Hepatocyte (in vitro differentiated cells): ENCODE results near the gene THAP9. TPM values are rescaled to one million over a fixed set of nuclear protein-coding genes. Genes with fewer than 3 reads are reported as not detected.
"Not testable (repeated sequence)": the region's sequence is repeated elsewhere in the genome, so short reads cannot be mapped to it uniquely, and the experiment has no call there.

Experiments
- DNase-seq: peaks from one replicate; pipeline ENCODE4 v3.0.0-alpha.2; 2016; ENCODE audit warnings: low spot score
- H2AFZ ChIP-seq: fragments of 200-600 bp; sonication (generic); 2 replicates; pipeline ENCODE4 v1.6.0; 2016; ENCODE audit warnings: antibody characterized with exemption, mild to moderate bottlenecking
- H3K27ac ChIP-seq: fragments of 200-600 bp; sonication (generic); 2 replicates; pipeline ENCODE4 v1.5.1; 2016; ENCODE audit warnings: mild to moderate bottlenecking
- H3K27me3 ChIP-seq: fragments of 200-600 bp; sonication (generic); 2 replicates; pipeline ENCODE4 v1.6.1; 2016
- H3K36me3 ChIP-seq: fragments of 200-600 bp; sonication (generic); replicated peaks from 2 replicates; pipeline ENCODE4 v1.5.1; 2016; ENCODE audit warnings: low read depth; ENCODE audit not compliant: insufficient read depth
- H3K4me1 ChIP-seq: fragments of 200-600 bp; sonication (generic); 2 replicates; pipeline ENCODE4 v1.5.1; 2016; ENCODE audit warnings: mild to moderate bottlenecking, moderate library complexity; ENCODE audit not compliant: insufficient read depth
- H3K4me2 ChIP-seq: fragments of 200-600 bp; sonication (generic); 2 replicates; pipeline ENCODE4 v1.6.0; 2016
- H3K4me3 ChIP-seq: fragments of 200-600 bp; sonication (generic); 2 replicates; pipeline ENCODE4 v1.5.1; 2016; ENCODE audit warnings: mild to moderate bottlenecking
- H3K79me2 ChIP-seq: fragments of 200-600 bp; sonication (generic); 2 replicates; pipeline ENCODE4 v1.6.0; 2017; ENCODE audit warnings: mild to moderate bottlenecking
- H3K9me2 ChIP-seq: fragments of 200-600 bp; sonication (generic); replicated peaks from 2 replicates; pipeline ENCODE4 v1.6.0; 2017; ENCODE audit warnings: mild to moderate bottlenecking; ENCODE audit not compliant: insufficient read depth
- H3K9me3 ChIP-seq: fragments of 200-600 bp; sonication (generic); 2 replicates; pipeline ENCODE4 v1.5.1; 2016; ENCODE audit warnings: low read depth, mild to moderate bottlenecking
- H4K20me1 ChIP-seq: fragments of 200-600 bp; sonication (generic); 2 replicates; pipeline ENCODE4 v1.6.0; 2016; ENCODE audit warnings: mild to moderate bottlenecking; ENCODE audit not compliant: insufficient read depth, poor library complexity, severe bottlenecking
- EZH2 ChIP-seq: fragments of 200-600 bp; sonication (generic); IDR thresholded peaks from 2 replicates; pipeline ENCODE4 v1.6.1; 2016; ENCODE audit warnings: antibody characterized with exemption, mild to moderate bottlenecking, borderline replicate concordance
- EZH2phosphoT487 ChIP-seq: fragments of 200-600 bp; sonication (generic); IDR thresholded peaks from one replicate; pipeline ENCODE4 v1.6.1; 2018; ENCODE audit warnings: antibody characterized with exemption, mild to moderate bottlenecking, low read depth, moderate library complexity; ENCODE audit not compliant: unreplicated experiment, severe bottlenecking
- WGBS: methylation state at CpG from one replicate; pipeline ENCODE4 v1.1.6; 2016; ENCODE audit warnings: low lambda C conversion rate; ENCODE audit errors: missing lambda C conversion rate; 5-methylcytosine and 5-hydroxymethylcytosine counted together
- polyA plus RNA-seq: library from polyadenylated mRNA; unstranded; fragments of >200 nt; fragmentation: Nextera tagmentation; extraction: Ambion mirVana; gene quantifications from 2 replicates; pipeline ENCODE4 v1.2.1, GENCODE V29; 2016
- total RNA-seq: library from RNA; depleted of rRNA; stranded (reverse); fragments of >200 nt; gene quantifications from 2 replicates; pipeline ENCODE4 v1.2.3, GENCODE V29; 2014
- TF ChIP-seq, protein P1 (sequence below): fragments of 200-600 bp; sonication (generic); IDR thresholded peaks from 2 replicates; pipeline ENCODE4 v1.5.1; 2016; ENCODE audit warnings: antibody characterized with exemption, mild to moderate bottlenecking; ENCODE audit not compliant: poor library complexity

THAP9 gene
- total and polyA plus RNA-seq, 2 experiments from 2014 or later: 2.1 to 12.5 TPM

DNA sequence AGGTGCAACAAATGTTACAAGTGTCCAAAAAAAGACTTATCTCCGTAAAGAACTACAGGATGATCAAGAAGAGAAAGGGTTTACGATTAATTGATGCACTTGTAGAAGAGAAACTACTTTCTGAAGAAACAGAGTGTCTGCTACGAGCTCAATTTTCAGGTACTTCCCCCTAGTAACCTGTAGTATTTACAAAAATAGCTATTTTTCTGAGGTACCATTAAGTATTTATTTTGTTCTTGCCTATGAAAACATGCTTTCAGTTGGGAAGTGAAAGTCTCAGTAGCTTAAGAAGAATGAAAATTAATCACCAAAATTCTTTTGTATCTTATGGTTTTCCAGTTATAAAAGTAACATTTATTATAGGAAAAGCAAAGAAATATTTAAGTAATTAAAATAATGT is 5.9 kb downstream of the THAP9 start:
- Histone ChIP-seq H3K27me3 (no peaks in the 10 kb centered on the region), H3K9me3 (no peaks in the 10 kb centered on the region), H3K27ac (no peak overlapping the region), H3K4me3 (no peak overlapping the region), H3K9me2 (no peaks in the 10 kb centered on the region), H3K36me3 (no peaks in the 10 kb centered on the region), H2AFZ (no peak overlapping the region), H3K79me2 (peaks cover 25% of the 10 kb centered on the region), H3K4me1 (peaks cover 3% of the 10 kb centered on the region), H3K4me2 (no peak overlapping the region), H4K20me1 (no peaks in the 10 kb centered on the region)
- 95% methylated on average over 3 of the region's 3 CpGs for WGBS
- TF ChIP-seq EZH2 (no peak), EZH2phosphoT487 (no peak)
- TF ChIP-seq, protein P1, sequence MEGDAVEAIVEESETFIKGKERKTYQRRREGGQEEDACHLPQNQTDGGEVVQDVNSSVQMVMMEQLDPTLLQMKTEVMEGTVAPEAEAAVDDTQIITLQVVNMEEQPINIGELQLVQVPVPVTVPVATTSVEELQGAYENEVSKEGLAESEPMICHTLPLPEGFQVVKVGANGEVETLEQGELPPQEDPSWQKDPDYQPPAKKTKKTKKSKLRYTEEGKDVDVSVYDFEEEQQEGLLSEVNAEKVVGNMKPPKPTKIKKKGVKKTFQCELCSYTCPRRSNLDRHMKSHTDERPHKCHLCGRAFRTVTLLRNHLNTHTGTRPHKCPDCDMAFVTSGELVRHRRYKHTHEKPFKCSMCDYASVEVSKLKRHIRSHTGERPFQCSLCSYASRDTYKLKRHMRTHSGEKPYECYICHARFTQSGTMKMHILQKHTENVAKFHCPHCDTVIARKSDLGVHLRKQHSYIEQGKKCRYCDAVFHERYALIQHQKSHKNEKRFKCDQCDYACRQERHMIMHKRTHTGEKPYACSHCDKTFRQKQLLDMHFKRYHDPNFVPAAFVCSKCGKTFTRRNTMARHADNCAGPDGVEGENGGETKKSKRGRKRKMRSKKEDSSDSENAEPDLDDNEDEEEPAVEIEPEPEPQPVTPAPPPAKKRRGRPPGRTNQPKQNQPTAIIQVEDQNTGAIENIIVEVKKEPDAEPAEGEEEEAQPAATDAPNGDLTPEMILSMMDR: no peak
- DNase-seq: no peak

DNA sequence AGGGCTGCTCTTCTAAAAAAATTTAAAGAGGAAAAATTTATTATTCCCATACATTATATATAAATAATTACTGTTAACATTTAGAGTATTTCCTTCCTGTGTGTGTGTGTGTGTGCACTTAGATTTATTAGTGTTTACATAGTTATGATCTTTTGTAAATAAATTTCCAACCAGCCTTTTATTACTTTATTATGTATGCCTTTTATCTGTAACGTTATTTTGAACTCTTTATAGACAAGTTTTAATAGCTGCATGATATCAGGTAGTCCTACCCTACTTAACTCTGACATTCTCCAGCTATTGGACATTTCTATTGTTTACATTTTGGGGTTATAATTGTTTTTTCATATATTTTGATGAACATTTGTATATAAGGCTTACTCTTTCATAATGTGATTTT is 8.8 kb downstream of the THAP9 start:
- peaks cover 3% of the 10 kb centered on the region for H3K79me2 ChIP-seq
- H3K27me3 ChIP-seq: no peaks in the 10 kb centered on the region
- no peaks in the 10 kb centered on the region for H3K4me1 ChIP-seq
- H2AFZ ChIP-seq: no peak overlapping the region
- no peak overlapping the region for H3K27ac ChIP-seq
- H4K20me1 ChIP-seq: no peaks in the 10 kb centered on the region
- H3K9me2 ChIP-seq: no peaks in the 10 kb centered on the region
- TF ChIP-seq EZH2 (no peak), EZH2phosphoT487 (no peak)
- H3K9me3 ChIP-seq: no peaks in the 10 kb centered on the region
- no peak overlapping the region for H3K4me2 ChIP-seq
- 39% methylated on average over 1 of the region's 1 CpG for WGBS
- H3K4me3 ChIP-seq: no peak overlapping the region
- H3K36me3 ChIP-seq: no peaks in the 10 kb centered on the region
- no peak for DNase-seq

DNA sequence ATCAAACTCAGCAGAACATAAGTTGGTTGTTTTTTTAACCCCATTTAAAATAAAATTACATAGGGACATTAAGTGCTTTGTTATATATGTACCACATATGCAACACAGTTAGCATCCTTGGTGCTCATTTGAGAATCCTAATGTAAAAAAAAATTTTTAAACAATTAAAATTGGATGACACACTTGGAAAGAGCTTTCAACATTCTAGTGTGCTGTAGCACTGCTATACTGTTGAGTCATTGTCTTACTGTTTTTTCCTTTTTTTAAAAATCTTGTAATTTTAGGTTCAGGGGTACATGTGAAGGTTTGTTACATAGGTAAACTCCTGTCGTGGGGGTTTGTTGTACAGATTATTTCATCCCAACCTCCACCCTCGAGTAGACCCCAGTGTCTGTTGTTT is 12.8 kb downstream of the THAP9 start:
- no peaks in the 10 kb centered on the region for H3K9me2 ChIP-seq
- H3K4me1 ChIP-seq: no peaks in the 10 kb centered on the region
- no peaks in the 10 kb centered on the region for H3K36me3 ChIP-seq
- DNase-seq: no peak
- no peak overlapping the region for H2AFZ ChIP-seq
- no peaks in the 10 kb centered on the region for H3K9me3 ChIP-seq
- TF ChIP-seq EZH2phosphoT487 (no peak), EZH2 (no peak)
- TF ChIP-seq, protein P1: no peak
- no peak overlapping the region for H3K27ac ChIP-seq
- H3K79me2 ChIP-seq: no peaks in the 10 kb centered on the region
- whole genome bisulfite sequencing: 52% methylated on average over 2 of the region's 2 CpGs
- H3K4me3 ChIP-seq: no peak overlapping the region
- H4K20me1 ChIP-seq: no peaks in the 10 kb centered on the region
- no peak overlapping the region for H3K4me2 ChIP-seq
- no peaks in the 10 kb centered on the region for H3K27me3 ChIP-seq

DNA sequence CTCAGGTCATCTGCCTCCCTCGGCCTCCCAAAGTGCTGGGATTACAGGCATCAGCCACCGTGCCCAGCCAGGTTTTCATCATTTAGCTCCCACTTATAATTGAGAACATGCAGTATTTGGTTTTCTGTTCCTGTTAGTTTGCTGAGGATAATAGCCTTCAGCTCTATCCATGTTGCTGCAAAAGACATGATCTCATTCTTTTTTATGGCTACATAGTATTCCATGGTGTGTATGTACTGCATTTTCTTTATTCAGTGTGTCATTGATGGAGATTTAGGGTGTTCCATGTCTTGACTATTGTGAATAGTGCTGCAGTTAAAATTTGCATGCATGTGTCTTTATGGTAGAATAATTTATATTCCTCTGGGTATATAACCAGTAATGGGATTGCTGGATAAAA is 13.4 kb downstream of the THAP9 start:
- H3K79me2 ChIP-seq, H4K20me1 ChIP-seq, H3K9me2 ChIP-seq, H3K27me3 ChIP-seq, H3K9me3 ChIP-seq, H2AFZ ChIP-seq, H3K4me3 ChIP-seq, DNase-seq, H3K36me3 ChIP-seq, H3K4me2 ChIP-seq, H3K27ac ChIP-seq, H3K4me1 ChIP-seq: not testable (repeated sequence)
- 94% methylated on average over 2 of the region's 2 CpGs for WGBS
